22Rv1 (cell line): ENCODE results near the gene ARID1B.

Experiments used
- CTCF ChIP-seq: fragments of 450-650 bp; IDR thresholded peaks from 2 replicates; pipeline ENCODE4 v1.5.1; 2017; ENCODE audit warnings: mild to moderate bottlenecking
- ZFX ChIP-seq: fragments of 450-650 bp; IDR thresholded peaks from 2 replicates; pipeline ENCODE4 v1.6.1; 2017; ENCODE audit warnings: antibody characterized with exemption, borderline replicate concordance

GRCh38 chr6:157148391-157149323 is 371.5 kb downstream of the ARID1B start:
- TF ChIP-seq CTCF: no peak
- no peak for TF ChIP-seq ZFX
